ENCODE measurements around the gene OLIG3. TPM values are rescaled to one million over a fixed set of nuclear protein-coding genes. Genes with fewer than 3 reads are reported as not detected.

Gene OLIG3
- total and polyA plus RNA-seq, 2 of the 13 experiments (the other 11 are each of a cell fraction or from before 2014, with no cell fraction given) = not detected

GRCh38 chr6:137518386-137518983 is 24.3 kb upstream of the OLIG3 start:
- intact Hi-C loops (cut with micrococcal nuclease; ENCODE audit: unreplicated experiment) = loop anchor here (10.0 kb wide), 1 partner anchor 244 kb away; no protein-coding TSS in a partner anchor
- in situ Hi-C loops (cut with HindIII; ENCODE audit: extremely low pct_ligation_motif_present, low pct_unique_long_range_greater_than_20kb) = no loop called here
- Histone ChIP-seq H3K36me3 (replicated peaks in 1 of 2; ENCODE audit: control insufficient read depth in 1 of 2, insufficient read depth in 2 of 2, low read length in 2 of 2) (no peaks in the 10 kb centered on the region), H3K4me1 (ENCODE audit: insufficient read depth, low read length) (no peaks in the 10 kb centered on the region), H3K9me3 (ENCODE audit: low read length) (no peaks in the 10 kb centered on the region), H3K27me3 (ENCODE audit: control insufficient read depth in 1 of 2, insufficient read depth in 2 of 2, low read length in 2 of 2) (peaks cover 1 to 34% of the 10 kb centered on the region in 2 experiments; a peak in 4 of 5 replicates), H2AFZ (ENCODE audit: low read length) (no peak overlapping the region), H3K4me2 (ENCODE audit: low read depth, low read length) (no peak overlapping the region), H4K20me1 (ENCODE audit: insufficient read depth, low read length) (no peaks in the 10 kb centered on the region), H3K9ac (ENCODE audit: insufficient read depth, low read depth, low read length) (no peak overlapping the region), H3K27ac (ENCODE audit: extremely low read length, insufficient read depth, low read length) (no peak overlapping the region), H3K79me2 (ENCODE audit: insufficient read depth, low read length) (no peaks in the 10 kb centered on the region), H3K4me3 (replicated peaks in 1 of 3; ENCODE audit: insufficient read depth in 1 of 3, low read depth in 2 of 3, low read length in 3 of 3) (no peak overlapping the region)
- WGBS (ENCODE audit: low lambda C conversion rate) = 35% methylated on average over 7 of the region's 7 CpGs
- no TSS peak for BruUV-seq (replicated peaks)
- ChIA-PET CTCF (ENCODE audit: low intra/inter-chr PET ratio, low total read pairs) (no interaction called here), POLR2A (no interaction called here)
- FAIRE-seq (no peak), ATAC-seq (no peak), DNase-seq (ENCODE audit: low spot score) (no peak)
- TF ChIP-seq BORCS8-MEF2B (CRISPR knock-in tag; IDR thresholded peaks at IDR 0.05) (no peak), PATZ1 (CRISPR knock-in tag; IDR thresholded peaks at IDR 0.05) (no peak), MED1 (CRISPR knock-in tag; IDR thresholded peaks at IDR 0.05) (no peak), ZNF367 (CRISPR knock-in tag; IDR thresholded peaks at IDR 0.05; ENCODE audit: borderline replicate concordance) (no peak), ARHGAP35 (CRISPR knock-in tag; IDR thresholded peaks at IDR 0.05; ENCODE audit: borderline replicate concordance) (no peak), MAFF (IDR thresholded peaks at IDR 0.05; ENCODE audit: low read depth, low read length) (no peak), ZC3H4 (CRISPR knock-in tag; IDR thresholded peaks at IDR 0.05; ENCODE audit: borderline replicate concordance) (no peak), NFAT5 (CRISPR knock-in tag; IDR thresholded peaks at IDR 0.05) (no peak), MAFG (CRISPR knock-in tag; IDR thresholded peaks at IDR 0.05) (no peak), ZBTB39 (CRISPR knock-in tag; IDR thresholded peaks at IDR 0.05) (no peak), ZNF772 (CRISPR knock-in tag; IDR thresholded peaks at IDR 0.05) (no peak), GABPB1 (CRISPR knock-in tag; IDR thresholded peaks at IDR 0.05) (no peak), MLX (CRISPR knock-in tag; IDR thresholded peaks at IDR 0.05) (no peak), MAZ (IDR thresholded peaks at IDR 0.05; ENCODE audit: borderline replicate concordance, low read depth, low read length) (no peak), MAZ (CRISPR knock-in tag; IDR thresholded peaks at IDR 0.05; ENCODE audit: low read depth) (no peak)

Data from HepG2 (cell line).